ENCODE data around the gene TMEM43.
"Not testable (repeated sequence)": the region's sequence is repeated elsewhere in the genome, so short reads cannot be mapped to it uniquely, and the experiment has no call there.

TMEM43 gene

GRCh38 chr3:14124615-14125192, at the start of gene TMEM43, which contains the start of gene CHCHD4:
Gene TMEM43 (plus strand): TSS chr3:14125052. CDS start chr3:14125194, 142 bp downstream.
Gene CHCHD4 (minus strand): TSS chr3:14124870. CDS start chr3:14124676, 194 bp downstream.
- DNase-seq = peak; percentile 88

- DNase-seq = not testable (repeated sequence)
Observed at GRCh38 chr3:14075233-14075632, 49.6 kb upstream of the TMEM43 start.

- no peak for DNase-seq
Observed at GRCh38 chr3:14077310-14077709, 47.5 kb upstream of the TMEM43 start.

GRCh38 chr3:14082108-14082657, 42.7 kb upstream of the TMEM43 start:
- DNase-seq = no peak

GRCh38 chr3:14087461-14087860, 37.4 kb upstream of the TMEM43 start:
- DNase-seq = not testable (repeated sequence)

GRCh38 chr3:14091959-14092358, 32.9 kb upstream of the TMEM43 start:
- DNase-seq = not testable (repeated sequence)

- no peak for DNase-seq
Observed at GRCh38 chr3:14092464-14092863, 32.4 kb upstream of the TMEM43 start.

GRCh38 chr3:14093831-14094230, 31.0 kb upstream of the TMEM43 start:
- DNase-seq = no peak

- no peak for DNase-seq
Observed at GRCh38 chr3:14096742-14097141, 28.1 kb upstream of the TMEM43 start.

GRCh38 chr3:14097616-14098391, 27.0 kb upstream of the TMEM43 start:
- DNase-seq = no peak

GRCh38 chr3:14109821-14110220, 15.0 kb upstream of the TMEM43 start:
- not testable (repeated sequence) for DNase-seq

GRCh38 chr3:14110699-14111098, 14.2 kb upstream of the TMEM43 start:
- DNase-seq = no peak

- DNase-seq = no peak
Observed at GRCh38 chr3:14113965-14114635, 10.8 kb upstream of the TMEM43 start.

- no peak for DNase-seq
Observed at GRCh38 chr3:14117468-14118399, 7.1 kb upstream of the TMEM43 start.

- DNase-seq = no peak
Observed at GRCh38 chr3:14118400-14119381, 6.2 kb upstream of the TMEM43 start.

GRCh38 chr3:14119651-14120050, 5.2 kb upstream of the TMEM43 start:
- DNase-seq = no peak

- DNase-seq = no peak
Observed at GRCh38 chr3:14120111-14120920, 4.5 kb upstream of the TMEM43 start.

GRCh38 chr3:14120921-14121448, 3.9 kb upstream of the TMEM43 start:
- not testable (repeated sequence) for DNase-seq

- no peak for DNase-seq
Observed at GRCh38 chr3:14121859-14122258, 3.0 kb upstream of the TMEM43 start.

GRCh38 chr3:14122301-14122700, 2.6 kb upstream of the TMEM43 start:
- DNase-seq = no peak
